H9 (cell line): ENCODE results near the gene ZBTB9. TPM values are rescaled to one million over a fixed set of nuclear protein-coding genes. Genes with fewer than 3 reads are reported as not detected.

ENCODE experiments used
- DNase-seq: peaks from one replicate; pipeline ENCODE4 v3.0.0-alpha.2; 2017
- H2AFZ ChIP-seq: one replicate; pipeline ENCODE4 v1.6.1; 2013; ENCODE audit warnings: mild to moderate bottlenecking, low read length, control low read depth, moderate library complexity
- H2AK5ac ChIP-seq: 2 replicates; pipeline ENCODE4 v1.6.1; 2013; ENCODE audit warnings: low read length, control low read depth, mixed read lengths; ENCODE audit not compliant: insufficient read length
- H2BK120ac ChIP-seq: one replicate; pipeline ENCODE4 v1.6.1; 2013; ENCODE audit warnings: low read depth, mild to moderate bottlenecking, low read length, control low read depth, inconsistent platforms; ENCODE audit not compliant: poor library complexity, severe bottlenecking
- H2BK12ac ChIP-seq: 2 replicates; pipeline ENCODE4 v1.6.1; 2013; ENCODE audit warnings: low read length, control low read depth, mixed read lengths, low read depth; ENCODE audit not compliant: insufficient read length
- H2BK15ac ChIP-seq: 2 replicates; pipeline ENCODE4 v1.6.1; 2013; ENCODE audit warnings: low read depth, low read length, control low read depth
- H2BK20ac ChIP-seq: one replicate; pipeline ENCODE4 v1.6.1; 2013; ENCODE audit warnings: low read depth, mild to moderate bottlenecking, low read length, control low read depth, inconsistent platforms; ENCODE audit not compliant: poor library complexity, severe bottlenecking
- H2BK5ac ChIP-seq: 2 replicates; pipeline ENCODE4 v1.6.1; 2013; ENCODE audit warnings: low read length, control low read depth, mixed read lengths; ENCODE audit not compliant: insufficient read length
- H3K14ac ChIP-seq: 2 replicates; pipeline ENCODE4 v1.6.1; 2013; ENCODE audit warnings: low read length, control low read depth; ENCODE audit not compliant: insufficient read depth
- H3K18ac ChIP-seq: 2 replicates; pipeline ENCODE4 v1.6.1; 2013; ENCODE audit warnings: low read depth, mild to moderate bottlenecking, mixed read lengths, low read length, control low read depth; ENCODE audit not compliant: insufficient read length
- H3K23ac ChIP-seq: 2 replicates; pipeline ENCODE4 v1.6.1; 2013; ENCODE audit warnings: low read length, control low read depth, mixed read lengths, low read depth; ENCODE audit not compliant: insufficient read length
- H3K23me2 ChIP-seq: 2 replicates; pipeline ENCODE4 v1.6.1; 2013; ENCODE audit warnings: low read depth, mild to moderate bottlenecking, mixed read lengths, low read length, control low read depth; ENCODE audit not compliant: insufficient read length, poor library complexity, severe bottlenecking
- H3K27ac ChIP-seq: 2 replicates; pipeline ENCODE4 v1.5.1; 2013; ENCODE audit warnings: low read length, control low read depth, mixed read lengths, low read depth; ENCODE audit not compliant: insufficient read length
- H3K27me3 ChIP-seq: 2 replicates; pipeline ENCODE4 v1.6.1; 2013; ENCODE audit warnings: low read length, control low read depth, inconsistent platforms; ENCODE audit not compliant: insufficient read depth
- H3K4ac ChIP-seq: 2 replicates; pipeline ENCODE4 v1.6.1; 2013; ENCODE audit warnings: low read depth, mild to moderate bottlenecking, control low read depth, inconsistent platforms, low read length, moderate library complexity
- H3K4me1 ChIP-seq: 2 replicates; pipeline ENCODE4 v1.6.1; 2013; ENCODE audit warnings: low read length, control low read depth, inconsistent platforms; ENCODE audit not compliant: insufficient read depth
- H3K4me2 ChIP-seq: 2 replicates; pipeline ENCODE4 v1.6.1; 2013; ENCODE audit warnings: low read length, control low read depth, mixed read lengths; ENCODE audit not compliant: insufficient read length, insufficient read depth
- H3K56ac ChIP-seq: 2 replicates; pipeline ENCODE4 v1.6.1; 2013; ENCODE audit warnings: low read depth, mild to moderate bottlenecking, mixed read lengths, low read length, control low read depth; ENCODE audit not compliant: insufficient read length
- H3K79me1 ChIP-seq: 2 replicates; pipeline ENCODE4 v1.6.1; 2013; ENCODE audit warnings: low read depth, mild to moderate bottlenecking, moderate library complexity, low read length, control low read depth, inconsistent platforms; ENCODE audit not compliant: insufficient read depth, poor library complexity, severe bottlenecking
- H3K79me2 ChIP-seq: 2 replicates; pipeline ENCODE4 v1.6.1; 2013; ENCODE audit warnings: low read length, control low read depth, inconsistent platforms; ENCODE audit not compliant: insufficient read depth
- H3K9ac ChIP-seq: 2 replicates; pipeline ENCODE4 v1.6.1; 2013; ENCODE audit warnings: low read length, control low read depth, mixed read lengths; ENCODE audit not compliant: insufficient read length; ENCODE audit errors: extremely low read depth
- H3K9me3 ChIP-seq: one replicate; pipeline ENCODE4 v1.6.1; 2013; ENCODE audit warnings: low read depth, low read length, inconsistent platforms; ENCODE audit not compliant: control insufficient read depth
- H3T11ph ChIP-seq: one replicate; pipeline ENCODE4 v1.6.1; 2013; ENCODE audit warnings: mild to moderate bottlenecking, low read length, control low read depth, inconsistent platforms
- H4K20me1 ChIP-seq: one replicate; pipeline ENCODE4 v1.6.1; 2013; ENCODE audit not compliant: control insufficient read depth, insufficient read length, insufficient read depth
- H4K5ac ChIP-seq: 2 replicates; pipeline ENCODE4 v1.6.1; 2013; ENCODE audit warnings: low read depth, mild to moderate bottlenecking, mixed read lengths, low read length, control low read depth; ENCODE audit not compliant: insufficient read length
- H4K8ac ChIP-seq: replicated peaks from 2 replicates; pipeline ENCODE4 v1.6.1; 2013; ENCODE audit warnings: low read length, control low read depth, mixed read lengths, low read depth; ENCODE audit not compliant: insufficient read length
- H4K91ac ChIP-seq: 2 replicates; pipeline ENCODE4 v1.6.1; 2013; ENCODE audit warnings: low read depth, mild to moderate bottlenecking, moderate library complexity, mixed read lengths, low read length, control low read depth; ENCODE audit not compliant: insufficient read length
- H3K27ac Mint-ChIP-seq, 3 experiments: 2 replicates in 2 of 3; 3 replicates in 1 of 3; pipeline ENCODE4 v1.8.0; 2020 to 2021; ENCODE audit warnings: mixed read lengths in 3 of 3, mild to moderate bottlenecking in 1 of 3, moderate library complexity in 1 of 3
- H3K27me3 Mint-ChIP-seq: 2 replicates; pipeline ENCODE4 v1.8.0; 2021; ENCODE audit warnings: low read depth, mild to moderate bottlenecking, moderate library complexity, mixed read lengths
- H3K36me3 Mint-ChIP-seq, 3 experiments: 2 replicates in 2 of 3; 3 replicates in 1 of 3; pipeline ENCODE4 v1.8.0; 2020 to 2021; ENCODE audit warnings: low read depth in 3 of 3, mixed read lengths in 3 of 3; ENCODE audit not compliant: insufficient read depth in 1 of 3
- H3K4me1 Mint-ChIP-seq, 2 experiments: 2 replicates each; pipeline ENCODE4 v1.8.0; 2020; ENCODE audit warnings: mixed read lengths in 2 of 2
- H3K4me3 Mint-ChIP-seq, 2 experiments: 2 replicates in 1 of 2; 3 replicates in 1 of 2; pipeline ENCODE4 v1.8.0; 2020 to 2021; ENCODE audit warnings: mild to moderate bottlenecking in 2 of 2, mixed read lengths in 2 of 2, moderate library complexity in 1 of 2
- H3K9me3 Mint-ChIP-seq, 2 experiments: 2 replicates in 1 of 2; 3 replicates in 1 of 2; pipeline ENCODE4 v1.8.0; 2020; ENCODE audit warnings: mild to moderate bottlenecking in 2 of 2, mixed read lengths in 2 of 2, moderate library complexity in 1 of 2
- CTCF ChIP-seq: fragments of 200-600 bp; sonication (generic); conservative IDR thresholded peaks from 3 replicates; pipeline ENCODE4 v1.8.0; 2021; ENCODE audit warnings: antibody characterized with exemption, mild to moderate bottlenecking
- WGBS: extraction: QIAGEN DNeasy Blood & Tissue Kit; methylation state at CpG from one replicate; pipeline ENCODE4 v1.1.7; 2013; ENCODE audit warnings: missing lambda C conversion rate, low lambda C conversion rate, mixed read lengths; ENCODE audit not compliant: insufficient read length; ENCODE audit errors: extremely low coverage; 5-methylcytosine and 5-hydroxymethylcytosine counted together
- total RNA-seq: library from RNA; stranded (reverse); gene quantifications from 2 replicates; pipeline ENCODE4 v1.2.1, GENCODE V29; 2021

The ZBTB9 gene
- total RNA-seq, 1 experiment from 2014 or later = 53.1 TPM

- Histone ChIP-seq H4K91ac (no peak overlapping the region), H3K9me3 (no peaks in the 10 kb centered on the region), H3K27me3 (no peaks in the 10 kb centered on the region), H3K4me2 (no peak overlapping the region), H3K18ac (no peak overlapping the region), H4K8ac (no peak overlapping the region), H2AFZ (no peak overlapping the region), H3K23ac (no peak overlapping the region), H2BK20ac (no peak overlapping the region), H3T11ph (no peak overlapping the region), H3K79me1 (peaks cover 5% of the 10 kb centered on the region), H3K9ac (no peak overlapping the region), H3K14ac (no peak overlapping the region), H3K56ac (no peak overlapping the region), H2BK15ac (no peak overlapping the region), H2BK120ac (no peak overlapping the region), H3K23me2 (no peaks in the 10 kb centered on the region), H3K27ac (no peak overlapping the region), H2AK5ac (no peak overlapping the region), H4K5ac (no peak overlapping the region), H3K4me1 (no peaks in the 10 kb centered on the region), H2BK12ac (no peak overlapping the region), H4K20me1 (no peaks in the 10 kb centered on the region), H3K4ac (no peak overlapping the region), H3K79me2 (no peaks in the 10 kb centered on the region), H2BK5ac (no peak overlapping the region)
- H3K4me1 Mint-ChIP-seq = peaks cover 4 to 6% of the 10 kb centered on the region in 2 experiments; a peak in 2 of 4 replicates
- peaks cover 78 to 96% (median 96%) of the 10 kb centered on the region in 3 experiments for H3K36me3 Mint-ChIP-seq
- DNase-seq = no peak
- no peak overlapping the region; a peak in 1 of 5 replicates for H3K4me3 Mint-ChIP-seq
- H3K27ac Mint-ChIP-seq = peak overlapping the region; percentile 48 to 86 (median 56); a peak in 5 of 7 replicates
- no CpG with 5 or more reads among the region's 9 CpGs for WGBS
- no peaks in the 10 kb centered on the region for H3K27me3 Mint-ChIP-seq
- no peaks in the 10 kb centered on the region for H3K9me3 Mint-ChIP-seq
- 0 out of 3 replicates have a peak, but pooled peaks have one; percentile 11 for TF ChIP-seq CTCF
Measured at GRCh38 chr6:33439956-33440648, 14.3 kb upstream of the ZBTB9 start.
